H1 (cell line): ENCODE measurements around the gene BCAS3. TPM values are rescaled to one million over a fixed set of nuclear protein-coding genes. Genes with fewer than 3 reads are reported as not detected.

Experiments
- ASH2L ChIP-seq: fragments of 200-600, 300-600 bp; sonication (generic); IDR thresholded peaks from one replicate; pipeline ENCODE4 v1.7.1; 2017; ENCODE audit warnings: low read length
- EZH2 ChIP-seq: fragments of 200-600 bp; sonication (generic); IDR thresholded peaks from 2 replicates; pipeline ENCODE4 v1.7.1; 2012; ENCODE audit warnings: low read depth, mild to moderate bottlenecking, moderate library complexity, low read length, inconsistent platforms; ENCODE audit not compliant: severe bottlenecking
- RXRA ChIP-seq: IDR thresholded peaks from 2 replicates; pipeline ENCODE4 v1.6.1; 2011; ENCODE audit warnings: low read depth, mild to moderate bottlenecking, low read length, moderate library complexity; ENCODE audit not compliant: insufficient read depth
- TEAD4 ChIP-seq: IDR thresholded peaks from 2 replicates; pipeline ENCODE4 v1.6.1; 2012; ENCODE audit warnings: low read depth, low read length, inconsistent platforms, mixed read lengths
- polyA plus RNA-seq, 7 experiments: library from polyadenylated mRNA; depleted of rRNA in 3 of 7; stranded (reverse) in 5 of 7; unstranded in 2 of 7; fragments of >200 nt in 5 of 7; fragments of 200-250 nt in 2 of 7; gene quantifications; 1 replicate in 5 of 7; 2 replicates in 1 of 7; 4 replicates in 1 of 7; pipeline versions ENCODE4 v1.2.1 to v1.2.3, GENCODE V29; 2011 to 2013; ENCODE audit warnings: missing spikeins in 2 of 7, mixed read lengths in 2 of 7
- total RNA-seq: library from RNA; stranded (reverse); fragmentation: NEBNext Ultra II Directional; extraction: Animal tissue kit (Norgen Biotek cat#: 25700); gene quantifications from 2 replicates; pipeline ENCODE4 v1.2.1, GENCODE V29; 2021
- TF ChIP-seq, protein P1 (sequence below): fragments of 300-600 bp; sonication (generic); IDR thresholded peaks from 2 replicates; pipeline ENCODE4 v1.7.1; 2012; ENCODE audit warnings: low read length, moderate library complexity, mild to moderate bottlenecking, inconsistent platforms; ENCODE audit not compliant: insufficient replicate concordance

The BCAS3 gene
- total and polyA plus RNA-seq, 2 of the 8 experiments (the other 6 are each of a cell fraction or from before 2014, with no cell fraction given) = 9.9 to 13.3 TPM

GRCh38 chr17:60920107-60920506 is 242.5 kb downstream of the BCAS3 start (continued):
- TF ChIP-seq, protein P1, sequence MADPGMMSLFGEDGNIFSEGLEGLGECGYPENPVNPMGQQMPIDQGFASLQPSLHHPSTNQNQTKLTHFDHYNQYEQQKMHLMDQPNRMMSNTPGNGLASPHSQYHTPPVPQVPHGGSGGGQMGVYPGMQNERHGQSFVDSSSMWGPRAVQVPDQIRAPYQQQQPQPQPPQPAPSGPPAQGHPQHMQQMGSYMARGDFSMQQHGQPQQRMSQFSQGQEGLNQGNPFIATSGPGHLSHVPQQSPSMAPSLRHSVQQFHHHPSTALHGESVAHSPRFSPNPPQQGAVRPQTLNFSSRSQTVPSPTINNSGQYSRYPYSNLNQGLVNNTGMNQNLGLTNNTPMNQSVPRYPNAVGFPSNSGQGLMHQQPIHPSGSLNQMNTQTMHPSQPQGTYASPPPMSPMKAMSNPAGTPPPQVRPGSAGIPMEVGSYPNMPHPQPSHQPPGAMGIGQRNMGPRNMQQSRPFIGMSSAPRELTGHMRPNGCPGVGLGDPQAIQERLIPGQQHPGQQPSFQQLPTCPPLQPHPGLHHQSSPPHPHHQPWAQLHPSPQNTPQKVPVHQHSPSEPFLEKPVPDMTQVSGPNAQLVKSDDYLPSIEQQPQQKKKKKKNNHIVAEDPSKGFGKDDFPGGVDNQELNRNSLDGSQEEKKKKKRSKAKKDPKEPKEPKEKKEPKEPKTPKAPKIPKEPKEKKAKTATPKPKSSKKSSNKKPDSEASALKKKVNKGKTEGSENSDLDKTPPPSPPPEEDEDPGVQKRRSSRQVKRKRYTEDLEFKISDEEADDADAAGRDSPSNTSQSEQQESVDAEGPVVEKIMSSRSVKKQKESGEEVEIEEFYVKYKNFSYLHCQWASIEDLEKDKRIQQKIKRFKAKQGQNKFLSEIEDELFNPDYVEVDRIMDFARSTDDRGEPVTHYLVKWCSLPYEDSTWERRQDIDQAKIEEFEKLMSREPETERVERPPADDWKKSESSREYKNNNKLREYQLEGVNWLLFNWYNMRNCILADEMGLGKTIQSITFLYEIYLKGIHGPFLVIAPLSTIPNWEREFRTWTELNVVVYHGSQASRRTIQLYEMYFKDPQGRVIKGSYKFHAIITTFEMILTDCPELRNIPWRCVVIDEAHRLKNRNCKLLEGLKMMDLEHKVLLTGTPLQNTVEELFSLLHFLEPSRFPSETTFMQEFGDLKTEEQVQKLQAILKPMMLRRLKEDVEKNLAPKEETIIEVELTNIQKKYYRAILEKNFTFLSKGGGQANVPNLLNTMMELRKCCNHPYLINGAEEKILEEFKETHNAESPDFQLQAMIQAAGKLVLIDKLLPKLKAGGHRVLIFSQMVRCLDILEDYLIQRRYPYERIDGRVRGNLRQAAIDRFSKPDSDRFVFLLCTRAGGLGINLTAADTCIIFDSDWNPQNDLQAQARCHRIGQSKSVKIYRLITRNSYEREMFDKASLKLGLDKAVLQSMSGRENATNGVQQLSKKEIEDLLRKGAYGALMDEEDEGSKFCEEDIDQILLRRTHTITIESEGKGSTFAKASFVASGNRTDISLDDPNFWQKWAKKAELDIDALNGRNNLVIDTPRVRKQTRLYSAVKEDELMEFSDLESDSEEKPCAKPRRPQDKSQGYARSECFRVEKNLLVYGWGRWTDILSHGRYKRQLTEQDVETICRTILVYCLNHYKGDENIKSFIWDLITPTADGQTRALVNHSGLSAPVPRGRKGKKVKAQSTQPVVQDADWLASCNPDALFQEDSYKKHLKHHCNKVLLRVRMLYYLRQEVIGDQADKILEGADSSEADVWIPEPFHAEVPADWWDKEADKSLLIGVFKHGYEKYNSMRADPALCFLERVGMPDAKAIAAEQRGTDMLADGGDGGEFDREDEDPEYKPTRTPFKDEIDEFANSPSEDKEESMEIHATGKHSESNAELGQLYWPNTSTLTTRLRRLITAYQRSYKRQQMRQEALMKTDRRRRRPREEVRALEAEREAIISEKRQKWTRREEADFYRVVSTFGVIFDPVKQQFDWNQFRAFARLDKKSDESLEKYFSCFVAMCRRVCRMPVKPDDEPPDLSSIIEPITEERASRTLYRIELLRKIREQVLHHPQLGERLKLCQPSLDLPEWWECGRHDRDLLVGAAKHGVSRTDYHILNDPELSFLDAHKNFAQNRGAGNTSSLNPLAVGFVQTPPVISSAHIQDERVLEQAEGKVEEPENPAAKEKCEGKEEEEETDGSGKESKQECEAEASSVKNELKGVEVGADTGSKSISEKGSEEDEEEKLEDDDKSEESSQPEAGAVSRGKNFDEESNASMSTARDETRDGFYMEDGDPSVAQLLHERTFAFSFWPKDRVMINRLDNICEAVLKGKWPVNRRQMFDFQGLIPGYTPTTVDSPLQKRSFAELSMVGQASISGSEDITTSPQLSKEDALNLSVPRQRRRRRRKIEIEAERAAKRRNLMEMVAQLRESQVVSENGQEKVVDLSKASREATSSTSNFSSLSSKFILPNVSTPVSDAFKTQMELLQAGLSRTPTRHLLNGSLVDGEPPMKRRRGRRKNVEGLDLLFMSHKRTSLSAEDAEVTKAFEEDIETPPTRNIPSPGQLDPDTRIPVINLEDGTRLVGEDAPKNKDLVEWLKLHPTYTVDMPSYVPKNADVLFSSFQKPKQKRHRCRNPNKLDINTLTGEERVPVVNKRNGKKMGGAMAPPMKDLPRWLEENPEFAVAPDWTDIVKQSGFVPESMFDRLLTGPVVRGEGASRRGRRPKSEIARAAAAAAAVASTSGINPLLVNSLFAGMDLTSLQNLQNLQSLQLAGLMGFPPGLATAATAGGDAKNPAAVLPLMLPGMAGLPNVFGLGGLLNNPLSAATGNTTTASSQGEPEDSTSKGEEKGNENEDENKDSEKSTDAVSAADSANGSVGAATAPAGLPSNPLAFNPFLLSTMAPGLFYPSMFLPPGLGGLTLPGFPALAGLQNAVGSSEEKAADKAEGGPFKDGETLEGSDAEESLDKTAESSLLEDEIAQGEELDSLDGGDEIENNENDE = no peak
- TF ChIP-seq EZH2 (no peak), TEAD4 (no peak), RXRA (no peak), ASH2L (no peak)
